Activated naive CD8-positive, alpha-beta T cell (primary cell): ENCODE measurements around the gene TMEM259.

Experiments used
- H3K27ac Mint-ChIP-seq: one replicate; pipeline ENCODE4 v1.8.0; 2021; ENCODE audit warnings: mixed read lengths
- H3K27me3 Mint-ChIP-seq: one replicate; pipeline ENCODE4 v1.8.0; 2021; ENCODE audit warnings: mixed read lengths
- H3K36me3 Mint-ChIP-seq: one replicate; pipeline ENCODE4 v1.8.0; 2021; ENCODE audit warnings: mixed read lengths
- H3K4me1 Mint-ChIP-seq: one replicate; pipeline ENCODE4 v1.8.0; 2021; ENCODE audit warnings: low read depth, mixed read lengths
- H3K4me3 Mint-ChIP-seq: one replicate; pipeline ENCODE4 v1.8.0; 2021; ENCODE audit warnings: mild to moderate bottlenecking, mixed read lengths
- H3K9me3 Mint-ChIP-seq: one replicate; pipeline ENCODE4 v1.8.0; 2021; ENCODE audit warnings: low read depth, mixed read lengths

The TMEM259 gene

GRCh38 chr19:964116-964520 is 56.8 kb downstream of the TMEM259 start:
- Mint-ChIP-seq H3K27me3 (no peaks in the 10 kb centered on the region), H3K4me1 (no peaks in the 10 kb centered on the region), H3K27ac (no peak overlapping the region), H3K4me3 (no peak overlapping the region), H3K9me3 (no peaks in the 10 kb centered on the region), H3K36me3 (peaks cover 2% of the 10 kb centered on the region)

- H3K27me3 Mint-ChIP-seq, result no peaks in the 10 kb centered on the region
- H3K27ac Mint-ChIP-seq, result no peak overlapping the region
- no peak overlapping the region for H3K4me3 Mint-ChIP-seq
- H3K9me3 Mint-ChIP-seq, result no peaks in the 10 kb centered on the region
- peaks cover 2% of the 10 kb centered on the region for H3K36me3 Mint-ChIP-seq
- peaks cover 2% of the 10 kb centered on the region for H3K4me1 Mint-ChIP-seq
These were observed 57.4 kb downstream of the TMEM259 start for GRCh38 chr19:963486-963951.

- Mint-ChIP-seq H3K9me3 (no peaks in the 10 kb centered on the region), H3K4me1 (peaks cover 2% of the 10 kb centered on the region), H3K4me3 (no peak overlapping the region), H3K27me3 (no peaks in the 10 kb centered on the region), H3K27ac (no peak overlapping the region), H3K36me3 (peaks cover 2% of the 10 kb centered on the region)
These were observed 58.1 kb downstream of the TMEM259 start for GRCh38 chr19:962683-963400.

- Mint-ChIP-seq H3K27ac (no peak overlapping the region), H3K4me1 (peaks cover 2% of the 10 kb centered on the region), H3K27me3 (no peaks in the 10 kb centered on the region), H3K36me3 (peaks cover 2% of the 10 kb centered on the region), H3K9me3 (no peaks in the 10 kb centered on the region), H3K4me3 (no peak overlapping the region)
These were observed 58.9 kb downstream of the TMEM259 start for GRCh38 chr19:961866-962620.

- peaks cover 2% of the 10 kb centered on the region for H3K4me1 Mint-ChIP-seq
- H3K36me3 Mint-ChIP-seq, result peaks cover 2% of the 10 kb centered on the region
- no peaks in the 10 kb centered on the region for H3K27me3 Mint-ChIP-seq
- H3K27ac Mint-ChIP-seq, result no peak overlapping the region
- H3K9me3 Mint-ChIP-seq, result no peaks in the 10 kb centered on the region
- no peak overlapping the region for H3K4me3 Mint-ChIP-seq
These were observed 60.4 kb downstream of the TMEM259 start for GRCh38 chr19:960601-960938.

DNA sequence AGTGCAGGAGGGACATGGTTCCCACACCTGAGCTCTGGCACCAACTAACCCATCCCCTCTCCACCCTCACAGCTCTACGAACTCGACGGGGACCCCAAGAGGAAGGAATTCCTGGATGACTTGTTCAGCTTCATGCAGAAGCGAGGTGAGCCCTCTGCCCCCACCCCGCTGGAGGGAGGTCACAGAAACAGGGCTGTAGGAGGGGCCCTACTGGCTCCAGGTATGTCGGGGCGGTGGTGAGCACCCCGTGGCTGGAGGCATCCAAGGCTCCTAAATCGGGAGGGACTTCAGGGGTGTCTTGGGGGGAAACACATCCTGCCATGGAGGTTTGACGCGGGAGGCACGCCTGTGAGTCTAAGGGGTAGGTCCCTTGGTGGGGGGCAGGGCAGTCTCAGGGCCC is 60.9 kb downstream of the TMEM259 start:
- peaks cover under 1% of the 10 kb centered on the region for H3K36me3 Mint-ChIP-seq
- no peaks in the 10 kb centered on the region for H3K27me3 Mint-ChIP-seq
- H3K4me3 Mint-ChIP-seq, result no peak overlapping the region
- H3K9me3 Mint-ChIP-seq, result no peaks in the 10 kb centered on the region
- H3K4me1 Mint-ChIP-seq, result peaks cover 2% of the 10 kb centered on the region
- no peak overlapping the region for H3K27ac Mint-ChIP-seq
